PC-9 (cell line): Measurements from ENCODE around the gene TP53BP2. TPM values are rescaled to one million over a fixed set of nuclear protein-coding genes. Genes with fewer than 3 reads are reported as not detected.

ENCODE experiments used
- BruUV-seq: library from RNA; stranded (reverse); fragments of 400-500 nt; replicated peaks from 2 replicates; lab custom pipeline; 2021; lab: Mats Ljungman, UMichigan
- CTCF ChIA-PET: fragments of 300-600 bp; sonication (Branson Sonifier 250); formaldehyde crosslinking; loops from one replicate; lab custom pipeline; 2022; ENCODE audit warnings: antibody characterized with exemption; lab: Charles Lee
- POLR2A ChIA-PET: fragments of 300-600 bp; sonication (Branson Sonifier 250); formaldehyde crosslinking; loops from one replicate; lab custom pipeline; 2022; ENCODE audit warnings: antibody characterized with exemption; ENCODE audit not compliant: unreplicated experiment; lab: Charles Lee
- DNase-seq, 2 experiments: peaks; one replicate each; pipeline versions ENCODE4 v3.0.0 to v3.0.0-alpha.2; 2015 to 2022; ENCODE audit warnings: mixed read lengths in 1 of 2
- H2AFZ ChIP-seq: fragments of 200-600 bp; sonication (generic); 2 replicates; pipeline ENCODE4 v1.8.1; 2017; ENCODE audit warnings: antibody characterized with exemption
- H3F3A ChIP-seq: fragments of 200-600 bp; sonication (generic); 2 replicates; pipeline ENCODE4 v1.8.1; 2017; ENCODE audit warnings: antibody characterized with exemption, mild to moderate bottlenecking, low read depth; ENCODE audit not compliant: insufficient read depth
- H3K27ac ChIP-seq: fragments of 200-600 bp; sonication (generic); 2 replicates; pipeline ENCODE4 v1.6.1; 2016; ENCODE audit warnings: mixed run types
- H3K27me3 ChIP-seq: fragments of 200-600 bp; sonication (generic); 2 replicates; pipeline ENCODE4 v1.6.1; 2016; ENCODE audit warnings: low read depth, mixed run types; ENCODE audit not compliant: insufficient read depth
- H3K36me3 ChIP-seq: fragments of 200-600 bp; sonication (generic); 2 replicates; pipeline ENCODE4 v1.6.1; 2016; ENCODE audit warnings: low read depth, mixed run types
- H3K4me1 ChIP-seq: fragments of 200-600 bp; sonication (generic); replicated peaks from 2 replicates; pipeline ENCODE4 v1.6.1; 2016; ENCODE audit warnings: mixed run types; ENCODE audit not compliant: insufficient read depth
- H3K4me2 ChIP-seq: fragments of 200-600 bp; sonication (generic); 2 replicates; pipeline ENCODE4 v1.6.1; 2017; ENCODE audit warnings: mixed run types
- H3K4me3 ChIP-seq: fragments of 200-600 bp; sonication (generic); 2 replicates; pipeline ENCODE4 v1.6.1; 2016; ENCODE audit warnings: mixed run types
- H3K79me2 ChIP-seq: fragments of 200-600 bp; sonication (generic); 2 replicates; pipeline ENCODE4 v1.6.1; 2017; ENCODE audit warnings: low read depth, mixed run types
- H3K9me2 ChIP-seq: fragments of 200-600 bp; sonication (generic); 2 replicates; pipeline ENCODE4 v1.8.1; 2017; ENCODE audit warnings: mild to moderate bottlenecking; ENCODE audit not compliant: insufficient read depth
- H3K9me3 ChIP-seq: fragments of 200-600 bp; sonication (generic); 2 replicates; pipeline ENCODE4 v1.8.1; 2016; ENCODE audit warnings: low read depth; ENCODE audit not compliant: insufficient read depth
- H4K20me1 ChIP-seq: fragments of 200-600 bp; sonication (generic); 2 replicates; pipeline ENCODE4 v1.8.1; 2017; ENCODE audit not compliant: insufficient read depth
- CTCF ChIP-seq: fragments of 200-600 bp; sonication (generic); conservative IDR thresholded peaks from 2 replicates; pipeline ENCODE4 v1.6.1; 2017; ENCODE audit warnings: mixed run types, antibody characterized with exemption, mild to moderate bottlenecking, moderate library complexity
- EZH2 ChIP-seq: fragments of 200-600 bp; sonication (generic); IDR thresholded peaks from 2 replicates; pipeline ENCODE4 v1.8.0; 2017; ENCODE audit warnings: antibody characterized with exemption, low read depth
- intact Hi-C: fragments of 100-400 bp; cut with micrococcal nuclease; formaldehyde crosslinking; loops from one replicate; pipeline ENCODE4 v1.10.0; 2022; ENCODE audit not compliant: unreplicated experiment
- total RNA-seq: library from RNA; stranded (reverse); gene quantifications from 2 replicates; pipeline ENCODE4 v1.2.3, GENCODE V29; 2021

TP53BP2 gene
- total RNA-seq, 1 experiment from 2014 or later = 63.1 TPM

GRCh38 chr1:223834660-223835263 lies 11.0 kb downstream of the TP53BP2 start:
- H3K27me3 ChIP-seq = no peaks in the 10 kb centered on the region
- ChIA-PET CTCF (no interaction called here), POLR2A (no interaction called here)
- no TSS peak for BruUV-seq
- H3K4me3 ChIP-seq = no peak overlapping the region
- peaks cover 89% of the 10 kb centered on the region for H3K79me2 ChIP-seq
- intact Hi-C loops = no loop called here
- TF ChIP-seq CTCF = no peak
- TF ChIP-seq EZH2 = no peak
- H3K4me1 ChIP-seq = peaks cover 77% of the 10 kb centered on the region
- no peaks in the 10 kb centered on the region for H3K9me3 ChIP-seq
- H3F3A ChIP-seq = peaks cover 53% of the 10 kb centered on the region
- H3K4me2 ChIP-seq = 0 out of 2 replicates have a peak overlapping the region, but pooled peaks have one; percentile 10
- DNase-seq = no peak
- no peak overlapping the region for H2AFZ ChIP-seq
- H4K20me1 ChIP-seq = peaks cover 11% of the 10 kb centered on the region; the same call in 1 of the 2 replicates
- no peak overlapping the region for H3K27ac ChIP-seq
- H3K36me3 ChIP-seq = no peaks in the 10 kb centered on the region
- no peaks in the 10 kb centered on the region for H3K9me2 ChIP-seq

- CTCF ChIA-PET = no interaction called here
Measured at GRCh38 chr1:223833948-223834347, 11.8 kb downstream of the TP53BP2 start.

GRCh38 chr1:223832637-223832943 lies 13.2 kb downstream of the TP53BP2 start:
- H3K27me3 ChIP-seq = no peaks in the 10 kb centered on the region
- TF ChIP-seq EZH2 (no peak), CTCF (no peak)
- no peak for DNase-seq
- POLR2A ChIA-PET = interaction anchor here (0.7 kb wide), 1 partner anchor 60 kb away, joined by 3 read pairs; no protein-coding TSS in a partner anchor
- H3K9me3 ChIP-seq = no peaks in the 10 kb centered on the region
- H3F3A ChIP-seq = peaks cover 58% of the 10 kb centered on the region
- no peaks in the 10 kb centered on the region for H3K9me2 ChIP-seq
- 0 out of 2 replicates have a peak, but pooled peaks cover 6% of the 10 kb centered on the region for H3K36me3 ChIP-seq
- peak overlapping the region; percentile 85 for H3K27ac ChIP-seq
- H3K4me2 ChIP-seq = peak overlapping the region; percentile 58
- H2AFZ ChIP-seq = no peak overlapping the region
- CTCF ChIA-PET = no interaction called here
- intact Hi-C loops = no loop called here
- peaks cover 90% of the 10 kb centered on the region for H3K79me2 ChIP-seq
- peaks cover 64% of the 10 kb centered on the region for H3K4me1 ChIP-seq
- BruUV-seq = no TSS peak
- no peak overlapping the region for H3K4me3 ChIP-seq
- peaks cover 11% of the 10 kb centered on the region; the same call in 1 of the 2 replicates for H4K20me1 ChIP-seq

More at GRCh38 chr1:223833948-223834347, 11.8 kb downstream of the TP53BP2 start:
- POLR2A ChIA-PET = no interaction called here
- no peak overlapping the region for H2AFZ ChIP-seq
- H3K79me2 ChIP-seq = peaks cover 89% of the 10 kb centered on the region
- no peaks in the 10 kb centered on the region for H3K36me3 ChIP-seq
- H3K9me3 ChIP-seq = no peaks in the 10 kb centered on the region
- H4K20me1 ChIP-seq = peaks cover 11% of the 10 kb centered on the region; the same call in 1 of the 2 replicates
- no peak overlapping the region for H3K4me3 ChIP-seq
- H3K27me3 ChIP-seq = no peaks in the 10 kb centered on the region
- BruUV-seq = no TSS peak
- H3K9me2 ChIP-seq = no peaks in the 10 kb centered on the region
- intact Hi-C loops = no loop called here
- H3K4me1 ChIP-seq = peaks cover 76% of the 10 kb centered on the region
- H3K4me2 ChIP-seq = no peak overlapping the region
- H3K27ac ChIP-seq = peak overlapping the region; percentile 85; the same call in 1 of the 2 replicates
- TF ChIP-seq EZH2 (no peak), CTCF (no peak)
- DNase-seq = no peak
- H3F3A ChIP-seq = peaks cover 53% of the 10 kb centered on the region
